AG04449 (cell line): Measurements from ENCODE around the gene SMIM43.
"Not testable (repeated sequence)": the region's sequence is repeated elsewhere in the genome, so short reads cannot be mapped to it uniquely, and the experiment has no call there.

ENCODE experiments used
- CTCF ChIA-PET: fragments of 350-600 bp; formaldehyde crosslinking; extraction: SDS; loops from one replicate; lab custom pipeline; 2021; ENCODE audit warnings: antibody characterized with exemption; lab: Yijun Ruan, JAX
- POLR2A ChIA-PET: fragments of 400-600, 350-600 bp; formaldehyde crosslinking; extraction: SDS; loops from one replicate; lab custom pipeline; 2020; ENCODE audit warnings: antibody characterized with exemption, inconsistent platforms; lab: Yijun Ruan, JAX
- DNase-seq: peaks from one replicate; pipeline ENCODE4 v3.0.0-alpha.2; 2010; ENCODE audit warnings: low read depth, low spot score
- H3K4me3 ChIP-seq: 2 replicates; pipeline ENCODE4 v1.5.1; 2011; ENCODE audit warnings: low read depth, mild to moderate bottlenecking, control low read depth, low read length
- CTCF ChIP-seq: IDR thresholded peaks from one replicate; pipeline ENCODE4 v1.5.1; 2011; ENCODE audit warnings: mild to moderate bottlenecking, moderate library complexity, low read length, control low read depth, inconsistent platforms; ENCODE audit not compliant: insufficient read depth; ENCODE audit errors: missing control alignments

SMIM43 gene

GRCh38 chr4:121737846-121738554 is 27.0 kb downstream of the SMIM43 start:
- ChIA-PET CTCF (interaction anchor here (1.0 to 7.5 kb wide), 22 partner anchors 10 to 372 kb away, joined by 3 to 98 read pairs (median 8); partner anchors contain the start of gene BBS7), POLR2A (no interaction called here)
- no peak overlapping the region for H3K4me3 ChIP-seq
- no peak for TF ChIP-seq CTCF
- DNase-seq: no peak

GRCh38 chr4:121736735-121737351 is 28.1 kb downstream of the SMIM43 start:
- ChIA-PET CTCF (interaction anchor here (0.7 to 7.5 kb wide), 37 partner anchors 9 to 810 kb away, joined by 3 to 98 read pairs (median 7); partner anchors contain the start of genes ANXA5 and BBS7), POLR2A (interaction anchor here (0.6 to 1.0 kb wide), 2 partner anchors 40 to 41 kb away, joined by 3 to 4 read pairs; no protein-coding TSS in a partner anchor)
- no peak for DNase-seq
- TF ChIP-seq CTCF: peak; percentile 39
- no peak overlapping the region for H3K4me3 ChIP-seq

- CTCF ChIA-PET: interaction anchor here (0.8 to 7.5 kb wide), 17 partner anchors 9 to 542 kb away, joined by 3 to 98 read pairs (median 4); partner anchors contain the start of gene ANXA5
- POLR2A ChIA-PET: interaction anchor here (0.9 kb wide), 1 partner anchor 37 kb away, joined by 3 read pairs; the partner anchor contains the start of gene ANXA5
- no peak overlapping the region for H3K4me3 ChIP-seq
- TF ChIP-seq CTCF: no peak
- DNase-seq: no peak
Measured at GRCh38 chr4:121734571-121734970, 30.4 kb downstream of the SMIM43 start.

- TF ChIP-seq CTCF: no peak
- DNase-seq: no peak
- CTCF ChIA-PET: interaction anchor here (0.8 to 7.5 kb wide), 5 partner anchors 9 to 362 kb away, joined by 3 to 98 read pairs (median 30); no protein-coding TSS in a partner anchor
- H3K4me3 ChIP-seq: no peak overlapping the region
- POLR2A ChIA-PET: interaction anchor here (0.9 kb wide), 1 partner anchor 37 kb away, joined by 3 read pairs; the partner anchor contains the start of gene ANXA5
Measured at GRCh38 chr4:121733942-121734341, 31.0 kb downstream of the SMIM43 start.

GRCh38 chr4:121729753-121730152 is 35.2 kb downstream of the SMIM43 start:
- POLR2A ChIA-PET, H3K4me3 ChIP-seq, CTCF ChIA-PET, DNase-seq: not testable (repeated sequence)

GRCh38 chr4:121728798-121729226 is 36.2 kb downstream of the SMIM43 start:
- no peak overlapping the region for H3K4me3 ChIP-seq
- peak; percentile 82 for DNase-seq
- POLR2A ChIA-PET: interaction anchor here (2.1 to 2.3 kb wide), 2 partner anchors 33 to 60 kb away, joined by 10 to 24 read pairs; partner anchors contain the start of gene ANXA5
- TF ChIP-seq CTCF: no peak
- CTCF ChIA-PET: interaction anchor here (0.8 to 2.4 kb wide), 8 partner anchors 8 to 267 kb away, joined by 3 to 13 read pairs (median 6); no protein-coding TSS in a partner anchor
